ENCODE measurements around the gene ANO10.
"Not testable (repeated sequence)": the region's sequence is repeated elsewhere in the genome, so short reads cannot be mapped to it uniquely, and the experiment has no call there.

GRCh38 chr3:43656390-43656789 lies 34.6 kb upstream of the ANO10 start:
- TF ChIP-seq ZSCAN18 (tag by site-specific recombination; IDR thresholded peaks at IDR 0.05); ZBTB21 (tag by site-specific recombination; IDR thresholded peaks at IDR 0.05); ZNF24 (tag by site-specific recombination; IDR thresholded peaks at IDR 0.05); ZNF274 (IDR thresholded peaks at IDR 0.05; ENCODE audit: low read length); ZNF274 (tag by site-specific recombination; IDR thresholded peaks at IDR 0.05; ENCODE audit: borderline replicate concordance); WT1 (tag by site-specific recombination; IDR thresholded peaks at IDR 0.05); CTCF (tag by site-specific recombination; IDR thresholded peaks at IDR 0.05); ZNF645 (tag by site-specific recombination; IDR thresholded peaks at IDR 0.05): not testable (repeated sequence)
